A549 (cell line): ENCODE results near the gene SLC25A26. TPM values are rescaled to one million over a fixed set of nuclear protein-coding genes. Genes with fewer than 3 reads are reported as not detected.
A peak's percentile ranks its signal among the peaks of the same experiment; 100 is the strongest.

Source experiments
- ATAC-seq, 2 experiments: fragments of 200-7000 bp in 1 of 2; fragments of >200 bp in 1 of 2; cut with Nextera tagmentation in 1 of 2; cut with Tn5 transposase in 1 of 2; 3 replicates each; pipeline versions ENCODE4 v1.8.0 to v1.9.1; 2018 to 2020; ENCODE audit warnings: mild to moderate bottlenecking in 1 of 2, moderate library complexity in 1 of 2
- CTCF ChIA-PET: fragments of 300-600 bp; sonication (Branson Sonifier 250); formaldehyde crosslinking; extraction: SDS; loops from one replicate; lab custom pipeline; 2021; ENCODE audit warnings: antibody characterized with exemption, inconsistent platforms; lab: Yijun Ruan, JAX
- POLR2A ChIA-PET: fragments of 350-600 bp; formaldehyde crosslinking; extraction: SDS; loops from one replicate; lab custom pipeline; 2021; ENCODE audit warnings: antibody characterized with exemption, inconsistent platforms; lab: Yijun Ruan, JAX
- DNase-seq, 2 experiments: peaks; one replicate each; pipeline versions ENCODE4 v3.0.0 to v3.0.0-alpha.2; 2011 to 2016; ENCODE audit warnings: low read depth in 1 of 2, low spot score in 1 of 2
- FAIRE-seq: peaks from 2 replicates; lab custom pipeline; 2011; peaks lifted over from hg19 to GRCh38; lab: Jason Lieb, UNC
- H3K27ac ChIP-seq, 2 experiments: fragments of >200 bp; sonication (Bioruptor Twin); formaldehyde crosslinking; 3 replicates each; pipeline ENCODE4 v1.5.1; 2016 to 2017
- H3K4me1 ChIP-seq: fragments of >200 bp; sonication (Bioruptor Twin); formaldehyde crosslinking; 3 replicates; pipeline ENCODE4 v1.6.1; 2016
- H3K4me2 ChIP-seq: fragments of >200 bp; sonication (Bioruptor Twin); formaldehyde crosslinking; 3 replicates; pipeline ENCODE4 v1.6.1; 2016
- H3K4me3 ChIP-seq: fragments of >200 bp; sonication (Bioruptor Twin); formaldehyde crosslinking; 3 replicates; pipeline ENCODE4 v1.5.1; 2016
- H3K9me3 ChIP-seq: fragments of >200 bp; sonication (Bioruptor Twin); formaldehyde crosslinking; 3 replicates; pipeline ENCODE4 v1.6.1; 2016
- CBX8 ChIP-seq: fragments of 200-600 bp; sonication (generic); IDR thresholded peaks from 2 replicates; pipeline ENCODE4 v1.6.1; 2016
- CEBPB ChIP-seq, 2 experiments: fragments of >200 bp in 1 of 2; sonication (Bioruptor Twin) in 1 of 2; formaldehyde crosslinking in 1 of 2; IDR thresholded peaks; 2 replicates each; pipeline ENCODE4 v1.6.1; 2012 to 2016
- CTCF ChIP-seq: fragments of >200 bp; sonication (Bioruptor Twin); formaldehyde crosslinking; IDR thresholded peaks from 3 replicates; pipeline ENCODE4 v1.5.1; 2016
- EHMT2 ChIP-seq: fragments of 200-600 bp; sonication (generic); IDR thresholded peaks from 2 replicates; pipeline ENCODE4 v1.6.1; 2016; ENCODE audit warnings: antibody characterized with exemption, low read depth, mild to moderate bottlenecking, moderate library complexity
- FOSB ChIP-seq: fragments of 250-450 bp; sonication (Bioruptor Pico); IDR thresholded peaks from 2 replicates; pipeline ENCODE4 v1.5.0; 2020; ENCODE audit warnings: mild to moderate bottlenecking, moderate library complexity
- FOXS1 ChIP-seq: fragments of 250-450 bp; sonication (Bioruptor Pico); IDR thresholded peaks from 2 replicates; pipeline ENCODE4 v1.5.0; 2020; ENCODE audit warnings: mild to moderate bottlenecking, moderate library complexity
- JUNB ChIP-seq: fragments of >200 bp; sonication (Bioruptor Twin); formaldehyde crosslinking; IDR thresholded peaks from 2 replicates; pipeline ENCODE4 v1.6.1; 2016
- KDM1A ChIP-seq: fragments of 200-600 bp; sonication (generic); IDR thresholded peaks from 2 replicates; pipeline ENCODE4 v1.6.1; 2016; ENCODE audit warnings: low read depth, mild to moderate bottlenecking
- KDM5A ChIP-seq: fragments of 200-600 bp; sonication (generic); IDR thresholded peaks from 2 replicates; pipeline ENCODE4 v1.6.1; 2016; ENCODE audit warnings: antibody characterized with exemption, mild to moderate bottlenecking
- MYC ChIP-seq: IDR thresholded peaks from 2 replicates; pipeline ENCODE4 v1.6.1; 2012; ENCODE audit warnings: mild to moderate bottlenecking, inconsistent platforms, low read length, improper control_type of control experiment, borderline replicate concordance
- NPAS2 ChIP-seq: fragments of 250-450 bp; sonication (Bioruptor Pico); IDR thresholded peaks from 2 replicates; pipeline ENCODE4 v1.8.0; 2022; ENCODE audit warnings: mild to moderate bottlenecking, moderate library complexity, borderline replicate concordance
- RAD21 ChIP-seq, 2 experiments: fragments of >200 bp in 1 of 2; sonication (Bioruptor Twin) in 1 of 2; formaldehyde crosslinking in 1 of 2; IDR thresholded peaks in 1 of 2; conservative IDR thresholded peaks in 1 of 2; 2 replicates in 1 of 2; 3 replicates in 1 of 2; pipeline ENCODE4 v1.6.1; 2012 to 2018; ENCODE audit warnings: inconsistent platforms in 1 of 2
- RARB ChIP-seq: fragments of 250-450 bp; sonication (Bioruptor Pico); IDR thresholded peaks from 2 replicates; pipeline ENCODE4 v1.8.0; 2021; ENCODE audit warnings: mild to moderate bottlenecking, moderate library complexity
- RNF2 ChIP-seq: fragments of 200-600 bp; sonication (generic); IDR thresholded peaks from 2 replicates; pipeline ENCODE4 v1.6.1; 2016; ENCODE audit warnings: low read depth, mild to moderate bottlenecking, antibody characterized with exemption, moderate library complexity, borderline replicate concordance
- SMC3 ChIP-seq: fragments of >200 bp; sonication (Bioruptor Twin); formaldehyde crosslinking; IDR thresholded peaks from 3 replicates; pipeline ENCODE4 v1.6.1; 2018; ENCODE audit warnings: inconsistent platforms
- SREBF2 ChIP-seq: fragments of 450-650 bp; IDR thresholded peaks from 2 replicates; pipeline ENCODE4 v1.6.1; 2014; ENCODE audit warnings: mild to moderate bottlenecking, moderate library complexity
- ZFP36 ChIP-seq: fragments of 450-650 bp; IDR thresholded peaks from 2 replicates; pipeline ENCODE4 v1.6.1; 2014; ENCODE audit warnings: borderline replicate concordance; ENCODE audit not compliant: partially characterized antibody
- ZNF302 ChIP-seq: fragments of 250-450 bp; sonication (Bioruptor Pico); IDR thresholded peaks from 2 replicates; pipeline ENCODE4 v1.9.0; 2021; ENCODE audit warnings: inconsistent platforms, mild to moderate bottlenecking, moderate library complexity
- WGBS: methylation state at CpG from one replicate; pipeline ENCODE4 v1.1.6; 2017; ENCODE audit errors: missing lambda C conversion rate; 5-methylcytosine and 5-hydroxymethylcytosine counted together
- polyA plus RNA-seq, 4 experiments: library from polyadenylated mRNA; depleted of rRNA in 3 of 4; stranded (reverse); fragments of >200 nt; fragmentation: RNase III in 1 of 4; extraction: RNeasy Plus Mini Kit Qiagen cat#74134 plus additional on column Dnase treatment in 1 of 4; gene quantifications; 2 replicates in 3 of 4; 3 replicates in 1 of 4; pipeline ENCODE4 v1.2.3, GENCODE V29; 2011 to 2017
- TF ChIP-seq, protein P1 (sequence below): fragments of 450-650 bp; IDR thresholded peaks from 2 replicates; pipeline ENCODE4 v1.6.1; 2014; ENCODE audit warnings: antibody characterized with exemption
- TF ChIP-seq, protein P2 (sequence below): fragments of 250-450 bp; sonication (Bioruptor Pico); IDR thresholded peaks from 2 replicates; pipeline ENCODE4 v1.5.0; 2020; ENCODE audit warnings: low read depth, mild to moderate bottlenecking, moderate library complexity
- TF ChIP-seq, protein P3 (sequence below): fragments of >200 bp; sonication (Bioruptor Twin); formaldehyde crosslinking; IDR thresholded peaks from 3 replicates; pipeline ENCODE4 v1.6.1; 2016
- TF ChIP-seq, protein P4 (sequence below): fragments of 150-350 bp; IDR thresholded peaks from 2 replicates; pipeline ENCODE4 v1.6.1; 2014; ENCODE audit warnings: low read depth, mild to moderate bottlenecking, low read length

Gene SLC25A26
- polyA plus RNA-seq, 2 of the 4 experiments (the other 2 are of a cell fraction): 13.0 to 30.5 TPM

DNA sequence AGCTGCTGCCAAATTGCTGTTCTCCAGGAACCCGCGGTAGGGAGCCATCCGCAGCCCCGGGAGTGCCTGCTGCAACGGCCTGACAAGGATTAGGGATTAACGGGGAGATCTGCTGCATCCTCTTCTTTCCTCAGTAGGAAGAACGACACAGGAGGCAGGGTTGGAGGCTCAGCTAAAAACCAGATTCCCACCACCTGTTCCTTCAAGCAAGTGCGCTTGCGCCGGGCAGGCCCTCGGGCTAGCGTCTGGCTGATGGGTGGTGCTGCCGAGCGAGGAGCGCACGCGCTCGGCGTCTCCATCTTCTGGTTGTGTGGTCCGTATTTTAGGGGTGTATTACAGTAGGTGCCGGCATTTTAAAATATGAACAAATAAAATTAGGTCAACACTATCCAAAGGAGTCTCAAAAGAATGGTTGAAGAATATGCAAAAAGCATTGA lies 25.4 kb upstream of the SLC25A26 start (continued):
- TF ChIP-seq, protein P1, sequence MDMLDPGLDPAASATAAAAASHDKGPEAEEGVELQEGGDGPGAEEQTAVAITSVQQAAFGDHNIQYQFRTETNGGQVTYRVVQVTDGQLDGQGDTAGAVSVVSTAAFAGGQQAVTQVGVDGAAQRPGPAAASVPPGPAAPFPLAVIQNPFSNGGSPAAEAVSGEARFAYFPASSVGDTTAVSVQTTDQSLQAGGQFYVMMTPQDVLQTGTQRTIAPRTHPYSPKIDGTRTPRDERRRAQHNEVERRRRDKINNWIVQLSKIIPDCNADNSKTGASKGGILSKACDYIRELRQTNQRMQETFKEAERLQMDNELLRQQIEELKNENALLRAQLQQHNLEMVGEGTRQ: no peak
- no peak for TF ChIP-seq CEBPB (IDR thresholded peaks at IDR 0.05)

DNA sequence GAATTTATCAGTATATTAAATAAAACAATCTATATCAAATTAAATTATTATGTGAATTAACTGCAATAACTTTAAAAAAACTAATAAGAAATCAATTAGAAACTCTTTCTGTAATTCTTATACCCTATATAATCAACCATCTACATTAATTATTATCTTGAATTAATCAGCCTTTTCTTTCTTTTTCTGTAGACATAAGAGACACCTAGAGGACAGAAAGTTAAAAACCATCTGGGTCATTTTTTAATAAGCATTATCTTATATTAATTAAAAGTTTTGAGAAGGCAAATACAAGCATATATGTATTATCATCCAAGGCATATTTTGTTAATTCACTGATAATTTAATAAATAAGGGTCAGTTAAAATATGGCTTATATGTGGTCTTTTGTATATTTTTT lies 24.2 kb upstream of the SLC25A26 start:
- H3K4me3 ChIP-seq: no peak overlapping the region
- DNase-seq (no peak), FAIRE-seq (no peak), ATAC-seq (no peak)
- TF ChIP-seq RAD21 (conservative IDR thresholded peaks at IDR 0.05 in 1 of 2, IDR thresholded peaks at IDR 0.05 in 1 of 2): peak; percentile 43 to 60; a peak in 4 of 5 replicates
- no peak for TF ChIP-seq MYC
- peak; percentile 21; the same call in 1 of the 3 replicates for TF ChIP-seq SMC3
- peak; percentile 14; the same call in 1 of the 3 replicates for TF ChIP-seq CTCF
- H3K4me1 ChIP-seq: no peaks in the 10 kb centered on the region
- H3K4me2 ChIP-seq: no peak overlapping the region
- POLR2A ChIA-PET: no interaction called here
- no peaks in the 10 kb centered on the region for H3K9me3 ChIP-seq
- CTCF ChIA-PET: interaction anchor here (0.8 to 2.1 kb wide), 4 partner anchors 19 to 43 kb away, joined by 3 to 8 read pairs (median 4); no protein-coding TSS in a partner anchor
- H3K27ac ChIP-seq: no peak overlapping the region

GRCh38 chr3:66198437-66199088 lies 22.2 kb upstream of the SLC25A26 start:
- H3K4me2 ChIP-seq: no peak overlapping the region
- POLR2A ChIA-PET: no interaction called here
- CTCF ChIA-PET: no interaction called here
- FAIRE-seq (no peak), DNase-seq (no peak), ATAC-seq (no peak)
- no peaks in the 10 kb centered on the region for H3K4me1 ChIP-seq
- no peak for TF ChIP-seq EHMT2
- TF ChIP-seq KDM1A: no peak
- TF ChIP-seq RARB (CRISPR knock-in tag): no peak
- no peak for TF ChIP-seq FOSB
- no peak for TF ChIP-seq FOXS1 (CRISPR knock-in tag)
- TF ChIP-seq JUNB: no peak
- no peak for TF ChIP-seq MYC
- no peak for TF ChIP-seq SREBF2
- no peak for TF ChIP-seq ZFP36
- no peak for TF ChIP-seq KDM5A
- TF ChIP-seq CBX8: no peak
- TF ChIP-seq, protein P1: no peak
- whole genome bisulfite sequencing: 31% methylated on average over 7 of the region's 7 CpGs
- H3K4me3 ChIP-seq: no peak overlapping the region
- H3K9me3 ChIP-seq: no peaks in the 10 kb centered on the region
- no peak overlapping the region for H3K27ac ChIP-seq

GRCh38 chr3:66199089-66199473 lies 21.7 kb upstream of the SLC25A26 start:
- H3K4me1 ChIP-seq: no peaks in the 10 kb centered on the region
- DNase-seq (no peak), ATAC-seq (no peak), FAIRE-seq (no peak)
- H3K4me2 ChIP-seq: no peak overlapping the region
- H3K9me3 ChIP-seq: no peaks in the 10 kb centered on the region
- H3K4me3 ChIP-seq: no peak overlapping the region
- H3K27ac ChIP-seq: no peak overlapping the region
- ChIA-PET CTCF (no interaction called here), POLR2A (no interaction called here)
- TF ChIP-seq, protein P2, sequence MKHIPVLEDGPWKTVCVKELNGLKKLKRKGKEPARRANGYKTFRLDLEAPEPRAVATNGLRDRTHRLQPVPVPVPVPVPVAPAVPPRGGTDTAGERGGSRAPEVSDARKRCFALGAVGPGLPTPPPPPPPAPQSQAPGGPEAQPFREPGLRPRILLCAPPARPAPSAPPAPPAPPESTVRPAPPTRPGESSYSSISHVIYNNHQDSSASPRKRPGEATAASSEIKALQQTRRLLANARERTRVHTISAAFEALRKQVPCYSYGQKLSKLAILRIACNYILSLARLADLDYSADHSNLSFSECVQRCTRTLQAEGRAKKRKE (CRISPR knock-in tag): no peak
- TF ChIP-seq ZNF302 (CRISPR knock-in tag): no peak
- TF ChIP-seq, protein P3, sequence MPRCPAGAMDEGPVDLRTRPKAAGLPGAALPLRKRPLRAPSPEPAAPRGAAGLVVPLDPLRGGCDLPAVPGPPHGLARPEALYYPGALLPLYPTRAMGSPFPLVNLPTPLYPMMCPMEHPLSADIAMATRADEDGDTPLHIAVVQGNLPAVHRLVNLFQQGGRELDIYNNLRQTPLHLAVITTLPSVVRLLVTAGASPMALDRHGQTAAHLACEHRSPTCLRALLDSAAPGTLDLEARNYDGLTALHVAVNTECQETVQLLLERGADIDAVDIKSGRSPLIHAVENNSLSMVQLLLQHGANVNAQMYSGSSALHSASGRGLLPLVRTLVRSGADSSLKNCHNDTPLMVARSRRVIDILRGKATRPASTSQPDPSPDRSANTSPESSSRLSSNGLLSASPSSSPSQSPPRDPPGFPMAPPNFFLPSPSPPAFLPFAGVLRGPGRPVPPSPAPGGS: no peak
- no peak for TF ChIP-seq NPAS2
- TF ChIP-seq, protein P1: no peak
- no peak for TF ChIP-seq RNF2
- TF ChIP-seq CEBPB (IDR thresholded peaks at IDR 0.05): no peak
- TF ChIP-seq, protein P4, sequence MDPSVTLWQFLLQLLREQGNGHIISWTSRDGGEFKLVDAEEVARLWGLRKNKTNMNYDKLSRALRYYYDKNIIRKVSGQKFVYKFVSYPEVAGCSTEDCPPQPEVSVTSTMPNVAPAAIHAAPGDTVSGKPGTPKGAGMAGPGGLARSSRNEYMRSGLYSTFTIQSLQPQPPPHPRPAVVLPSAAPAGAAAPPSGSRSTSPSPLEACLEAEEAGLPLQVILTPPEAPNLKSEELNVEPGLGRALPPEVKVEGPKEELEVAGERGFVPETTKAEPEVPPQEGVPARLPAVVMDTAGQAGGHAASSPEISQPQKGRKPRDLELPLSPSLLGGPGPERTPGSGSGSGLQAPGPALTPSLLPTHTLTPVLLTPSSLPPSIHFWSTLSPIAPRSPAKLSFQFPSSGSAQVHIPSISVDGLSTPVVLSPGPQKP: no peak
- no peak for TF ChIP-seq FOXS1 (CRISPR knock-in tag)
- WGBS: 0% methylated on average over 1 of the region's 1 CpG
